Neutrophil (primary cell): Measurements from ENCODE around the gene LRRC4C.

ENCODE experiments used
- H3K27ac ChIP-seq: fragments of 200-600 bp; sonication (generic); 2 replicates; pipeline ENCODE4 v1.5.1; 2016; ENCODE audit warnings: mild to moderate bottlenecking, moderate library complexity
- H3K27me3 ChIP-seq: fragments of 200-600 bp; sonication (generic); 2 replicates; pipeline ENCODE4 v1.6.0; 2016; ENCODE audit warnings: mild to moderate bottlenecking
- H3K36me3 ChIP-seq: fragments of 200-600 bp; sonication (generic); 2 replicates; pipeline ENCODE4 v1.5.1; 2017
- H3K4me1 ChIP-seq, 2 experiments: fragments of 200-600 bp in 1 of 2; sonication (generic) in 1 of 2; 1 replicate in 1 of 2; 2 replicates in 1 of 2; pipeline versions ENCODE4 v1.5.1 to v1.6.1; 2013 to 2016; ENCODE audit warnings: low read depth in 1 of 2, low read length in 1 of 2, mild to moderate bottlenecking in 1 of 2, moderate library complexity in 1 of 2; ENCODE audit not compliant: control insufficient read depth in 1 of 2, insufficient read depth in 1 of 2
- H3K4me3 ChIP-seq, 2 experiments: fragments of 200-600 bp in 1 of 2; sonication (generic) in 1 of 2; 1 replicate in 1 of 2; 2 replicates in 1 of 2; pipeline ENCODE4 v1.5.1; 2013 to 2016; ENCODE audit warnings: low read depth in 1 of 2, low read length in 1 of 2, mild to moderate bottlenecking in 1 of 2, moderate library complexity in 1 of 2
- H3K9me3 ChIP-seq: fragments of 200-600 bp; sonication (generic); 2 replicates; pipeline ENCODE4 v1.5.1; 2016
- TF ChIP-seq, protein P1 (sequence below): fragments of 200-600 bp; sonication (generic); IDR thresholded peaks from 2 replicates; pipeline ENCODE4 v1.5.1; 2016; ENCODE audit warnings: antibody characterized with exemption

Gene LRRC4C

DNA sequence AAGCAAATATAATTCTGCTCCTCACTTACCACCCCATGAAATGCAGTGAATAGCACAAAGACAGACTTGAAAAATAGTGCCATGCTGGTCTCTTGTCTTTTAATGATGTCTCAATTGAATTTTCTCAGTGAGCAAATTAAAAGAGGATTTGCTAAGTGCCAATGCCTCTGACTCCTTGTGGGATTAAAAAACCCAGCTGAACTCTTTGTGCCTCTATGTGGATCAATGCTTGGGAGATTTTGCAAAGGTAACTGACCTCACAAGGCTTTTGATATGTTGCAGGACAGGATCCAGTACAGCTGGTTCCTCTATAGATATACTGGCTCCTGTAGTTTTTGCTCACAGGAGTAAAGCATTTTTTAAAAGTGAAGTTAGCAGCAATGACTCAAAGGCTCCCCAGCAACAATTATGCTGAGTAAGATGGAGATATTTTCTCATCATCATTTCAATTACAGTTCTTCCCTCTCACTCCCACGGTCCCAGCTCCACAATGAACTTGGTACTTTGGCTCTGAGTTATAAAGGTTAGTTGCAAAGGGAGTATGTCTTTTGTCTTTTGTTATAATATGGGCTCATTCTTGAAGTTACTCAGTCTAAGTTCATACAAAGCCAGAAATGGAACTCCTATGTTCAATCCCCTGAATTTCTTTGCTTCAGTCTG is 471.5 kb downstream of the LRRC4C start:
- Histone ChIP-seq H3K4me1 (no peaks in the 10 kb centered on the region), H3K27me3 (no peaks in the 10 kb centered on the region), H3K9me3 (no peaks in the 10 kb centered on the region), H3K27ac (no peak overlapping the region), H3K36me3 (no peaks in the 10 kb centered on the region), H3K4me3 (no peak overlapping the region)
- TF ChIP-seq, protein P1, sequence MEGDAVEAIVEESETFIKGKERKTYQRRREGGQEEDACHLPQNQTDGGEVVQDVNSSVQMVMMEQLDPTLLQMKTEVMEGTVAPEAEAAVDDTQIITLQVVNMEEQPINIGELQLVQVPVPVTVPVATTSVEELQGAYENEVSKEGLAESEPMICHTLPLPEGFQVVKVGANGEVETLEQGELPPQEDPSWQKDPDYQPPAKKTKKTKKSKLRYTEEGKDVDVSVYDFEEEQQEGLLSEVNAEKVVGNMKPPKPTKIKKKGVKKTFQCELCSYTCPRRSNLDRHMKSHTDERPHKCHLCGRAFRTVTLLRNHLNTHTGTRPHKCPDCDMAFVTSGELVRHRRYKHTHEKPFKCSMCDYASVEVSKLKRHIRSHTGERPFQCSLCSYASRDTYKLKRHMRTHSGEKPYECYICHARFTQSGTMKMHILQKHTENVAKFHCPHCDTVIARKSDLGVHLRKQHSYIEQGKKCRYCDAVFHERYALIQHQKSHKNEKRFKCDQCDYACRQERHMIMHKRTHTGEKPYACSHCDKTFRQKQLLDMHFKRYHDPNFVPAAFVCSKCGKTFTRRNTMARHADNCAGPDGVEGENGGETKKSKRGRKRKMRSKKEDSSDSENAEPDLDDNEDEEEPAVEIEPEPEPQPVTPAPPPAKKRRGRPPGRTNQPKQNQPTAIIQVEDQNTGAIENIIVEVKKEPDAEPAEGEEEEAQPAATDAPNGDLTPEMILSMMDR: no peak

DNA sequence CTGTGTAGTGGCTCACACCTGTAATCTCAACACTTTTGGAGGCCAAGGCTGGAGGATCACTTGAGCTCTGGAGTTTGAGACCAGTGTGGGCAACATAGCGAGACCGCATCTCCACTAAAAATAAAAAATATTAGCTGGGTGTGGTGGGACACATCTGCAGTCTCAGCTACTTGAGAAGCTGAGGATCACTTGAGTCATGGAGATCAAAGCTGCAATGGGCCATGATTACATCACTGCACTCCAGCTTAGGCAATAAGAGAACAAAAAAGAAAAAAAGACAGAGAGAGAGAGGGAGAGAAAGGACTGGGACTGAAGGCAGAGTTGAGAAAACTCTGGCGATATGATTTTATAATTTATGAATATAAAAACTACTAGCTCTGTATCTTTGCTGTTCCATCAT is 473.1 kb downstream of the LRRC4C start:
- Histone ChIP-seq H3K36me3 (no peaks in the 10 kb centered on the region), H3K27ac (no peak overlapping the region), H3K9me3 (no peaks in the 10 kb centered on the region), H3K4me1 (no peaks in the 10 kb centered on the region), H3K27me3 (no peaks in the 10 kb centered on the region), H3K4me3 (no peak overlapping the region)
- TF ChIP-seq, protein P1: no peak

DNA sequence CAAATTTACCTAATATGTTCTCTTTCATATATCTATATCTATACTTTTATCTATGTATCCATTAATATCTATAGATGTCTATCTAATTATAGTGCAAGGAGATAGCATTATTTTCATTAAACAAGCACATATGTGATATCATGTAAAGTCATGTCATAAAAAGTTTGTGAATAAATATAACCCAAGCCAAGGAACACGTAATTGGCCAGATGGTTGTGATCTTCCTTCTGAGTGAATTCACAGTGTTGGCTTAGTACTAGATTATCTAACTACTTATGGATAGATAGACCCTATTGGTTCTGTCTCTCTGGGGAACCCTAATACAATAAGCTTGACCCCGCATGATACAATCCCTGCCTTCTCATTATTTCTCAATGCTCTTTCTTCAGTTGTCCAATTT is 484.4 kb downstream of the LRRC4C start:
- Histone ChIP-seq H3K27ac (no peak overlapping the region), H3K36me3 (no peaks in the 10 kb centered on the region), H3K4me1 (no peaks in the 10 kb centered on the region)

DNA sequence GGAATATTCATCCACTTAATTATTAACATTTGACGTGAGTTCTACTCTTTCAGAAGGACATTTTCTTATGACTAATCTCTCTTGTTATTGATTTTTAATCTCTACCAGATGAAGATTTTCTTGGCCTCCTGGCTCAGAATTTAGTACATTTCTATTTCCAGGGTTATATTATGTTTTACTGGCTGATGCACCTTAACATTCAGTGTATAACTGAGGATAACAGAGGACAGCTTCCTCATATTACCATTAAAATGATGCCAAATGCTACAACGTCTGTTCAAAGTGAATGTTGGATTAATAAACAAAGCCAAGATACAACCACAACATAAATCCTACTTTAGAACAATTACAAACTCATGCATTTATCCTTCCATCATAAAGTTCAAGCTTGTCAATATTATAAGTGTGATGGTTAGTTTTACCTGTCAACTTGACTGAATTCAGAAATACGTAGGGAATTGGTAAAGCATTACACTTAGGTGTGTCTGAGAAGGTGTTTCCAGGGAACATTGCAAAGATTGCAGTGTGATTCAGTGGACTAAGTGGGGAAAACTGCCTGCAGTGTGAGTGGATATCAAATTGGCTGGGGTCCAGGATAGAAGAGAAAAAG is 485.2 kb downstream of the LRRC4C start:
- no peaks in the 10 kb centered on the region for H3K27me3 ChIP-seq
- H3K4me1 ChIP-seq: no peaks in the 10 kb centered on the region
- TF ChIP-seq, protein P1: no peak
- H3K36me3 ChIP-seq: no peaks in the 10 kb centered on the region
- no peak overlapping the region for H3K4me3 ChIP-seq
- no peaks in the 10 kb centered on the region for H3K9me3 ChIP-seq
- no peak overlapping the region for H3K27ac ChIP-seq

More for the DNA sequence above, 484.4 kb downstream of the LRRC4C start:
- Histone ChIP-seq H3K4me3 (no peak overlapping the region), H3K9me3 (no peaks in the 10 kb centered on the region), H3K27me3 (no peaks in the 10 kb centered on the region)
- TF ChIP-seq, protein P1: no peak

DNA sequence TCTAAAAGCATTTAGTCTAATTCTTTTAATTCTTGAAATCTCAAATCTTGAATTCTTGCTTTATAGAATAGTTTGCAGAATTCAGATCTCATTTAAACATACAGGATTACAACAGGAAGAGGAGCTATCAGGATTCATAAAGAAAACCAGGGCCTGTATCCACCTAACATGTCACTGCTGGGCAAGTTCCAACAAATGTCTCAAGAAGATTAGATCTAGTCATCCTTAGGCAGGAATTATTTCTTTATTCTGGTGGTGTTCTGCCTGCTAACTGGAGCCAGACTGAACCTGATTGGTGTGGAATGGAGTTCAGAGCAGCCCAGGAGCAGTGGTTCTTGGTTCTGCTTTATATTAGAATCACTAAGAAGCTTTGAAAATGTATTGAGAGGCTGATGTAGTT is 500.7 kb downstream of the LRRC4C start:
- no peaks in the 10 kb centered on the region for H3K9me3 ChIP-seq
- H3K27ac ChIP-seq: no peak overlapping the region
- TF ChIP-seq, protein P1: no peak
- no peaks in the 10 kb centered on the region for H3K27me3 ChIP-seq
- no peaks in the 10 kb centered on the region for H3K36me3 ChIP-seq
- no peaks in the 10 kb centered on the region for H3K4me1 ChIP-seq
- H3K4me3 ChIP-seq: no peak overlapping the region
